ENCODE data around the gene SMTNL1. TPM values are rescaled to one million over a fixed set of nuclear protein-coding genes. Genes with fewer than 3 reads are reported as not detected.

The SMTNL1 gene
- total RNA-seq, 1 experiment from 2014 or later, result not detected

DNA sequence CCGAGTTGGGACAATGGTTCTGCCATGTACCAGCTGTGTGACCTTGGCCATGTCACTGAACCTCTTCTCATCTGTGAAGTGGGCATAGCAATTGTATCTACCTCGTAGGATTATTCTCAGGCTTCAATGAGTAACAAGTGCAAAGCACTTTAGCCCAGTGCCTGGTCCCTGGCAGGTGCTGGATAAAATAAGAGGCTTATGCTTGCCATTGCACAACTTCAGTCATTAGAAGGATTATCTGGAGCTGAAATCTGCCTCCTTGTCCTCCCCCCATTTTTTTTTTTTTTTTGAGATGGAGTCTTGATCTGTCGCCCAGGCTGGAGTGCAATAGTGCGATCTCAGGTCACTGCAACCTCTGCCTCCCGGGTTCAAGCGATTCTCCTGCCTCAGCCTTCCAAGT is 7.2 kb downstream of the SMTNL1 start:
- DNase-seq (ENCODE audit: low spot score), result no peak

DNA sequence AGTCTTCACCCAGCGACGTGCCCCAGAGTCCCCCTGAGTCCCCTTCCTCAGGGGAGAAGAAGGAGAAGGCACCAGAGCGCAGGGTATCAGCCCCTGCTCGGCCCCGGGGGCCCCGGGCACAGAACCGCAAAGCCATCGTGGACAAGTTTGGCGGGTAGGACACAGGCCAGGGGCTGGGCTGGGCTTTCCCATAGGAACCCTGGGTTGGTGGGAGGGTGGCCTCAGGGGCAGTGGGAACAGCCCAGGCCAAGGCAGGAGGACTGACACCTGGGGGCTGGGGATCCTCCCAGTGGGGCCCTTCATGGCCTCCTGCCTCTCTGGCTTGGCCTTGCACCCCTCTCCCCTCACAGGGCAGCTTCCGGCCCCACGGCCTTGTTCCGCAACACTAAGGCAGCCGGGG is 8.5 kb downstream of the SMTNL1 start:
- DNase-seq (ENCODE audit: low spot score), result no peak

DNA sequence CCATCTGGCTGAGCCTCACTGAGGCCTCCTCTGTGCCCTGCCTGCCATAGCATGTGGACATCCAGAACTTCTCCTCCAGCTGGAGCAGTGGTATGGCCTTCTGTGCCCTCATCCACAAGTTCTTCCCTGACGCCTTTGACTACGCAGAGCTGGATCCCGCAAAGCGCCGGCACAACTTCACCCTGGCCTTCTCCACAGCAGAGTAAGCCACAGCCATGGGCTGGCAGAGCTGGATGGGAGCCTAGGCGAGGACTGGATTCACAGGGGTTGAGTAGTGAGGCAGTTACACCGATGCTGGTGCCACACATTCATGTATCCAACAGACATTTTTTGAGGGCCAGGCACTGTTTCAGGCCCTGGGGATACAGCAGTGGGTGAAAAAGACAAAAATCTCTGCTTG is 9.1 kb downstream of the SMTNL1 start:
- DNase-seq (ENCODE audit: low spot score), result no peak

DNA sequence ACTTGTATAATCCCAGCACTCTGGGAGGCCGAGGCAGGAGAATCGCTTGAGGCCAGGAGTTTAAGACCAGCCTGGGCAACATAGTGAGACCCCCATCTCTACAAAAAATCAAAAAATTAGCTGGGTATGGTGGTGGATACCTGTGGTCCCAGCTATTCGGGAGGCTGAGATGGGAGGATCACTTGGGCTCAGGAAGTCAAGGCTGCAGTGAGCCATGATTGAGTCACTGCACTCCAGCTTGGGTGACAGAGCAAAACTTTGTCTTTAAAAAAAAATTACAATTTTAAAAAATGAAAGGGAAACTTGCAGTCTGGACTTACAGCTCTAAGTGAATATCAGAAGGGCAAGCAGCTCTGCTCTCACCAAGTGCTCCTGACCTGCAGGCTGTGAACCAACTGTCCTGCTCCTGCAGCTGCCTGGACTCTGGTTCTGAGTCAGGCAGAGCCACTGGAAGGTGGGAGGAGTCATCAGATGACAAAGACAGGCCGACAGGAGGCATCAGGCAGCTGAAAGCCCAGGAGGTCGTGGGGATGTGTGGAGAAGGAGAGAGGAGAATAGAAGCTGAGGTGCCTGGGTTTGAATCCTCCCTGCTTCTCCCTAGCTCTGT is 9.6 kb downstream of the SMTNL1 start:
- DNase-seq (ENCODE audit: low spot score), result peak; percentile 36

DNA sequence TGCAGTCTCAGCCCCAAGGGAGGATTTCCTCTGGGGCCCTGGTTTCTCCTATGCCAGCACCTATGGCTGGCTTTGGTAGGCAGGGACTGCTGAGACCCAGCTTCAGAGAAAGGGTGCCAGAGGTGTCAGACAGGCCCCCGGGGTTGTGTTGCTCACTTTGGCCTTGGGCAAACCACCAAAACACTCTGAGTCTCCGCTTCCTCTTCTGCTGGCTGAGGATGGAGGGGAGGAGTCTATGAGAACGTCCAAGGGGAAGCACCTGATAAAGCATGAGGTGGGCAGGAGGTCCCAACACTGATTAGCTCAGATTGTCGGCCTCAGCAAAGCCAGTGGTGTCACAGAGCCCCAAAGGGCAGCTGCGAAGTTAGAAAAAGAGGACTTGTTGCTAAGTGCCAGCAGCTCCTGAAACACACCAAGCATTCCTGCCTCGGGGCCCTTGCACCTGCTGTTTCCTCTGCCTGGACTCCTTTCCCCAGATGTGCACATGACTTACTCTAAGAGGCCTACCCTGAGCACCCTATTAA is 10.5 kb downstream of the SMTNL1 start:
- DNase-seq (ENCODE audit: low spot score), result no peak

DNA sequence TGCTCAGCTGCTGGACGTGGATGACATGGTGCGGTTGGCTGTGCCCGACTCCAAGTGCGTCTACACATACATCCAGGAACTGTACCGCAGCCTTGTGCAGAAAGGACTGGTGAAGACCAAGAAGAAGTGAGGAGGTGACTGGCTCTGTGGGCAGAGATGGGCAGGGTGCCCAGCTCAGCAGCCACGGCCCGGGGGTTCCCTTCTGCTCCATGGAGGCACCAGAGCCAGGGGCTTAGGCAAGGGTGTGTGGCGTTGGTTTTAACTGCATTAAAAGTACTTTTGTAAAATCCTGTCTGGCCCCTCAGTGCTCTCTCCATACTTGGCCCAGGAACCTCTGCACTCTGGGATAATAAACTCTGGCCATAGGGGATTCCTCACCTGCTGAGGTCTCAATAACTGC is 12.6 kb downstream of the SMTNL1 start:
- no peak for DNase-seq (ENCODE audit: low spot score)

DNA sequence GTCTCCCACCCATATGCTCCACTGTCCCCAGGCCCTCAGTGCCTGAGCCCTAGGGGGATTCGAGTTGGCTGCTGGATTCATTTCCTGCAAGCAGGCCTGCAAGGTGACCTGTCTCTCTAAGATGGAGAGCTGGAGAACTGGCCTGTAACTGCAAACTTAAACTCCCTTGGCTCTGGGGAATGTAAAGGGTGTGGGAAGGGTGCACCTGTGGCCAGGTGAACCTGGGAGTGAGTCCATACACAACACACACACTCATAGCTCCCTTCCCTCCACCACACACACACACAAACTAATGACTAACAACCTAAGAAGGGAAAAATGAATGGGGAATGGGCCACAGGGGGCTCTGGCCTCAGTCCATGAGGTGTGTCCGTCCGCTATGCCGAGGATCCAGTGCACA is 14.5 kb downstream of the SMTNL1 start:
- no peak for DNase-seq (ENCODE audit: low spot score)

DNA sequence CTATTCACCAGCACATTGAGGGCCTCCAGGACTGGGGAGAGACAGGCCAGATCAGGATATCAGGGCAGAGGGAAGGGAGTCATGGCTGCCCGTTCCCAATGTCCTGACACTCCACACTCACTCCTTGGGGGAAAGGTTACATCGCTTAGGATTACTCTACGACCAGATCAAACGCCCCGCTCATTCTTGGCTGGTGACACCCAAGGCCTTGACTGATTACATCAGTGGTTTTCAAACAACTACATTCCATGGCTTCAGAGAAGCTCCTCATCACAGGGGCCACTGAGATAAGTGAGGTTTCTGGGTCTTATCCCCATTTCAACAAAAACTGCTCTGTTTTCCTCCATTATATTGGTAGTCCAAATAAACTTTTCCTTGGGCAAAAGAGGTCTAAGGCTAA is 15.1 kb downstream of the SMTNL1 start:
- no peak for DNase-seq (ENCODE audit: low spot score)

DNA sequence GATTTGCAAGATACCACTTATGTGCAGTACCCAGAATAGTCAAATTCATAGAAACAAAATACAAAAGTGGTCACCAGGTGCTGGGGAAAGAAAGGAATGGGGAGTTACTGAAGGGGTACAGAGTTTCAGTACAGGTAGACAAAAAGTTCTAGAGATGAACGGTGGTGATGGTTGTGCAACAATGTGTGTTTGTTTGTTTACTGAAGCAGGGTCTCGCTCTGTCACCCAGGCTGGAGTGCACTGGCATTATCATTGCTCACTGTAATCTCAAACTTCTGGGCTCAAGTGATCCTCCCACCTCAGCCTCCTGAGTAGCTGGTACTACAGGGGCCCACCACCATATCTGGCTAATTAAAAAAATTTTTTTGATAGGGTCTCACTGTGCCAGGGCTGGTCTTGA is 18.0 kb downstream of the SMTNL1 start:
- DNase-seq (ENCODE audit: low spot score), result no peak

DNA sequence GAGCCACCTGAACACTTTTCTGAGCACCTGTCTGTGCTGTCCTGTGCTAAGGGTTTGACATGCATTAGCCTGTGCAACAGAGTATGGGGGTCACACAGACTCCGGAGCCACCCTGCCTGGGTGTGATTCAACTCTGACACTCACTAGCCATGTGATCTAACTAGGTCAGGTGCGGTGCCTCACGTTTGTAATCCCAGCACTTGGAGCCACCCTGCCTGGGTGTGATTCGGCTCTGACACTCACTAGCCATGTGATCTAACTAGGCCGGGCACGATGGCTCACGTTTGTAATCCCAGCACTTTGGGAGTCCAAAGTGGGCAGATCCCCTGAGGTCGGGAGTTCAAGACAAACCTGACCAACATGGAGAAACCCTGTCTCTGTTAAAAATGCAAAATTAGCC is 18.6 kb downstream of the SMTNL1 start:
- no peak for DNase-seq (ENCODE audit: low spot score)

DNA sequence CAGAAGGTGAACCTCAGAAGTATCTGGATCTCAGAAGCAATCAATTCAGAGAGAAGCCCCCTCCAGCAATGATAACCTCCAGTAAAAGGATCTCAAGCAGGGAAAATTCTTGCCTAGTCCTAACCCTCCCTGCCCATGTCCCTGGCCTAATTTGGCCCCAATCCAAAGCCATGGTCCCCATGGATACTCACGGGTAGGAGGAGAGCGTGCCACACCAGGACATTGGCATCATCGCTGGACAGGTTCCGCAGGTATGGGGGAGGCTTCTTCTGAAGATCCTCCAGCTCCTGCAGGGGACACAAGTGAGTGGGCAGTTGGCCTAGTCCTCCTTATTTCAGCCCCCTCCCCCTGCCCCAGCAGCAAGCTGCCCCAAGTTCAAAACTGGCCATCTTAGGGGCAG is 22.8 kb downstream of the SMTNL1 start:
- peak; percentile 53 for DNase-seq (ENCODE audit: low spot score)

DNA sequence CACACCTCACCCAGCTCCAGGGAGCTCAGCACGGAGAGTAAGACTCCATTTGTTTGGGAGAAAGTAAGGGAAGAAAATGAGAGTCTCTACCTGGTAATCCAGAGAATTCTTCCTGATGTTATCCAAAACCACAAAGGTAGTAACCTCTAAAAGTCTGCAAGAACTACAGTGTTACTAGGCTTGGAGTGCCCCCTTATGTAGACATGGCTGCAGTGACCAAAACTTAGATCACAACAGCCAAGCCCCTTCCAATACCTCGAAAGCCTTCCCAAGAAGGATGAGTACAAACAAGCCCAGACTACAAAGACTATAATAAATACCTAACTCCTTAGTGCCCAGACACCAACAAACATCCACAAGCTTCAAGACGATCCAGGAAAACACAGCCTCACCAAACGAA is 25.2 kb downstream of the SMTNL1 start:
- peak; percentile 28 for DNase-seq (ENCODE audit: low spot score)

DNA sequence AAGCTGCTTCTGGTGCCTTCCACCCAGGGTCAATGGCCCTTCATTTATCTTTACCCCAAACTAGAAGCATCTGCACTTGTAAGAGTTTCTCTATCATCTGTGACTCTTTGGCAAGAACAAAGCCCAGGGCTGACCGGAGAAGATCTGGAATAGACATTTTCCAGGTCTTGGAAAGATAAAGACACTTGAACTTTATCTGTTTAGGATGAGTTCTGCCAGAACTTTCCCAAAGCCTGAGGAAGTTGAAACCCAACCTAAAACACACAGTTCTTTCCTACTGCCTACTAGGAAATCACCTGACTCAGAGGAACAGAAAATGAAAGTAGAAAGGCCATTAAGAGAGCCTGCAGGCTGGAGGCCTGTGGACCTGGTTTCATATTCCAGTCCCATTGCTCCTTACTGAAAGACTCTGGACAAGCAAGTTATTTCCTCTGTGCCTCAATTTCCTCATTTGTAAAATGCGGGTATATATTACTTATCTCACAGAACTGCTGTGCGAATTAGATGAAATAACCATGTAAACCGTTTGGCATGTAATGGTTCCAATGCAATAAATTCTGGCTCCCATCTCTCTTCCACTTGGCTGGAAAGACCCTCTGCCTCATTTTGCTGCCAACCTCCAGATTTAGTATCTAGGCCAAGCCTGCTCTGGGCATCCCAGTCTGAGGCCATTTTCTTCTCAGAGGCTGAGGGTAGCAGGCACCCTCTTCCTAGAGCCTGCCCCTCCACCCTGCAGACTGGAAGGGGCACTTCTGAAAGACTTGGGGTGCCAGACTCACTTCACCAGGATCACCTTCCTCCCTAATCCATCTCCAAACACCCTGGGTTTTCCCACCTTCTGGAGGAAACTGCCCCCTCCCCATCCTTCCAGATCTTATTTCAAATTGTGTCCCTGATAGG is 28.9 kb downstream of the SMTNL1 start:
- peak; percentile 19 for DNase-seq (ENCODE audit: low spot score)

DNA sequence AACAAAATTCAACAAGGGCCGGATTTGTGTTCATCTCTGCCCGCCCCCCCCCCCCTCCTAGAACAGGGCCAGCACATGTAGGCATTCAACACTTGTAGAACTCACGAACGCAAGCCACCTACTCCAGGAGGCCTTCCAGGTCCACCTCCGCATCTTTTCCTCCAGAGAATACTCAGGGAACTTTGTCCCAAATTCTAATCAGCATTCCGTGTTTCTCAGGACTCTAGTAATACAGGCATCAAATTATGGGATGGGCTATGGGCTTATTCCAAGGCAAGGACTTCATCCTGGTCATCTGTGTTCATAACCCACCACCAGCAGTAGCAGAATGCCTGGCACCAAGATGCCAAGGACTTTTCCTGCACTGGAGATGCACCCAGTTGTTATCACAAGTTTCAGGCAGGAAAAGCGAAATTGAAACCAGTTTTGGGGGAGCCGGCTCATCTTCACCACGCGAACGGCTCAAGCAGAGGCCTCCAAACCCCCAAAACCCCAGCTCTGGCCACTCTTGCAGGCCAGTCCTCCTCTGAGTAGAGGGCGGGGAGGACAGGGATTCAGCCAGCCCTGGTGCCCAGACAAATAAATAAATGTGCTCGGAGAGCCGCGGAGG is 29.6 kb downstream of the SMTNL1 start:
- no peak for DNase-seq (ENCODE audit: low spot score)

DNA sequence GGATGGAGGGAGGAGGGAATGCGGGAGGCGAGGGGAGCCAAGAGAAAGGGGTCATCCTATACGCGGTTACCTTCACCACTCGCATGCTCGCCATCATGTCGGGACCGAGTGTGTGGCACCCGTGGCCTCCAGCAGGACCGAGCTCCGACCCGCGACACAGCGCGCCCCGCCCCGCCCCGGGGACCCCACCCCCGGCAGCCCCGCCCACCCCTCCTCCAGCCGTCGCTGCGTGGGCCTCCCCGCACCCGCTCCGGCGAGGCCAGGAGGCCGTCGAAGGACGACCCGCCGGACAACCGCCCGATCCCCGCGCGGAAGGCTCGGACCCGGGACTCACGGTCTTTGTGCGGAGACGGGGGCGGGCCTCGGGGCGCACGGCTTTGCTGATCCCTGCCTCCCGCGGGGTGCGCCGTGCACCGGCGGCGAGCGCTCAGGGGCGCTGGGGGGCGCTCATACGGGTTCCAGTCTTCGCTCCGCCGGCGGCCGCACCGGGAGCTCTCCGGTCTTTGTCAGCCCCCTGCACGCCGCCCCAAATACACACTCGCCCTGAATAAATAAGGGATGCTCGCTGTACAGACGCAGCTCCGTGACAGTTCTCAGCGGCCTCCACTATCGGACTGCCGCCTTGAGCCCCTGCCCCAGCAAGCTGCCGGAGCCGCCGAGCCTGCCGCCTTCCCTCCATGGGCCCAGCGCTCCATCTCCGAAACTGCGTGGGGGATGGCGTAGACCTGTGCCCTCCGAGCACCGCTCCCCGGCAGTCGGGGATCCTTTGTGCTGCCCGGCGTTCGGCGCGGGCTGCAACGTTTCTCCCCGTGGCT is 30.3 kb downstream of the SMTNL1 start, which contains the start of gene UBE2L6:
TSS of gene UBE2L6 (minus strand) at position 158 of the 815 bp plus-strand sequence. CDS start at position 97, 61 bp downstream.
- DNase-seq (ENCODE audit: low spot score), result no peak

DNA sequence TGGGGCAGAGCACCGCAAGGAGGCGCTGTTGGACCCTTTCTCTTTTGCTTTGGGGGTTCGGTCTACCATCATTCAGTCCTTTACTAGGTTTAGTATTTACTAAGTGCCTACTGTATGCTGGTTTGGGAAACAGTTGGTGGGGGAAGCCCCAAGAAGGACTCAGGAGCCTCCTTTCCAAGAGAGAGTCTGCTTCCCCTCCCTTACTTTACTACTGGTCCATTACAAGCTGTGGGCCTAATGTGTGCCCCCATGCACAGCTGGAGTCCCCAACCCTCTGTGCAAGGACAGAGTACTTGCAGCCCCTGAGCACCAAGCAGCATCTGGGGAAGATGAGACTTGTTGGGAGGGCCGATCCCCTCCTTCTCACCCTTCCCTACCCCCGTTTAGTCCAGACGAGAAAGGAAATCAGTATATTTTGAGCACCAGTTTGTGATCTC is 31.0 kb downstream of the SMTNL1 start:
- peak; percentile 83 for DNase-seq (ENCODE audit: low spot score)

DNA sequence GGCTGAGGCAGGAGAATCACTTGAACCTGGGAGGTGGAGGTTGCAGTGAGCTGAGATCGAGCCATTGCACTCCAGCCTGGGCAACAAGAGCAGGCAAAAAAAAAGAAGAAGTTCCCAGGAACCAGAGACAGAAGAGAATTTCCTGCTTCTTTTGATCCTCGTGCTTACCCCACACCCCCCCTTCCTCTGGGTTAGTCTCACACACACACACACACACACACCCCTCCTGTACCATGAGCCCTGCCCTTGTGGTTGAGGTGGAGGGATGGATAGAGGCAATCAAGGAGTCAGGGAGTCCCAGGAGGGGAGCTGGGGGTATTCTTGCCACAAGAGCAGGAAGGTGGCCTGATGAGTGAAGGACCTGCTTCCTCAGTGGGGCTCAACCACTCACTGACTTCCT is 34.2 kb downstream of the SMTNL1 start:
- DNase-seq (ENCODE audit: low spot score), result no peak

DNA sequence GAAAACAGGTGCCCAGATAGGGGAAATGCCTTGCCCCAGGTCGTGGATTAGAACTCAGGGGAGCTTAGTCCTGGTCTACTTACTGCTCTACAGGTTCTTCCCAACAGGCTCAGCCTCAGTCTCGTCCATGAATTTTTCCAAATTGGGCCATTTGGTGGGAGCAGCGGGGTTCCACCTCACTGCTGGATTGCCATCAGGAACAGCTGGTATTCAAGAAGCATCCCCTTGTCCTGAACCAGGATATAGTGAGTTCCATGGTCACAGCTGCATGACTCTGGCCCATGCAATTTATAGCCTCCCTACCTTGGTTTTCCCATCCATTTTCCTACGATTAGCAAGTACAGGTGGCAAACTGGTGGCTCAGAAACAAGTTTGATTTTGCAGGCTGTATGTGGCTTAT is 36.7 kb downstream of the SMTNL1 start:
- no peak for DNase-seq (ENCODE audit: low spot score)

DNA sequence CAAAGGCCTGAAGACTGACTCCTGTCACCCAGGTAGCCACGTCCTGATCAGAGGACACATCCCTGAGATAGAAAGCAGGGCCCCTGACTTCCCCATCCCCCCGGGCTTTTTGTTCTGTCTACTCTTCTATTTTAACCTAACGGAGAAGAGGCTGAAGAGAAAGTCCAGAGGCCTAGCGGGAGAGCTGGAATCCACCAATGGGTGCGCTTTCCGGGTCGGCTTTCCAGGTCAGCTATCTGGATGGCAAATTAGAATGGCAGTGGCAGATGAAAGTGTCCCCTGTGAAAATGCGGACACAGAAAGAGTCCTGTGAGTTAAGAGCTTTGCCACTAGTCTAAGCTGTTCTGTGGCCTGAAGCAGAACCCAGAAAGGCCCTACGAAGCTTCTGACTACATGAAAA is 46.9 kb downstream of the SMTNL1 start:
- no peak for DNase-seq (ENCODE audit: low spot score)

DNA sequence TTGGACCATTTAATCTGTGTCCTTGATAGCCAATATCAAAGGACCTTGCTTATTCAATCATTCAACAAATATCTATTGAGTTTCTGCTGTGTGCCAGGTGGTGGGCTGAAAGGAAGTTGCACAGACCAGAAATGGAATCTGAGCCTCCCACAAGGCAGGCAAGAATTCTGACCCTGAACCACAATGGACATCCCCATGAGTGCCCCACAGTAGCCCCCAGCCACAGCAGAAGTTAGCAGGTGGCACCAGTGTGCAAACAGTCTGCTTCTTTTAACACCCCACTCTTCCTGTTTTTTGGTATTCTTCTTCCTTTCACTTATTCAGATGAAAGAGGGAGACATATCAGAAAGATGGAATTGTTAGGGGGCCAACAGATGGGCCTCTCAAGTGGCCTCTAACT is 47.9 kb downstream of the SMTNL1 start:
- DNase-seq (ENCODE audit: low spot score), result no peak

DNA sequence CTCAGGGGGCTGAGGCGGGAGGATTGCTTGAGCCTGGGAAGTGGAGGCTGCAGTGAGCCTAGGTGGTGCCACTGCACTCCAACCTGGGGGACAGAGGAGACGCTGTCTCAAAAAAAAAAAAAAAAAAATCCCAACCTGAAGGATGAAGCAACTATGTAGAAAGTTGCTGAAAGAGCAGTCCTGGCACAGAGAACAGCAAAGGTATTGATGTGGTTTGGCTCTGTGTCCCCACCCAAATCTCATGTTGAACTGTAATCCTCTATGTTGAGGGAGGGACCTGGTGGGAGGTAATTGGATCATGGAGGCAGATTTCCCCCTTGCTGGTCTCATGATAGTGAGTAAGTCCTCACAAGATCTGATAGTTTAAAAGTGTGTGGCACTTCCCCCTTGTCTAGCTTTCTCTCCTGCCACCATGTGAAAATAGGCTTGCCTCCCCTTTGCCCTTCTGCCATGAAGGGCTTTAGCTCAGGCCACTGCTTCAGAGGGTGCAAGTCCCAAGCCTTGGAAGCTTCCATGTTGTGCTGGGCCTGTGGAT is 49.4 kb downstream of the SMTNL1 start:
- no peak for DNase-seq (ENCODE audit: low spot score)
